Osteocyte (in vitro differentiated cells): Measurements from ENCODE around the gene HS3ST6. TPM values are rescaled to one million over a fixed set of nuclear protein-coding genes. Genes with fewer than 3 reads are reported as not detected.
A peak's percentile ranks its signal among the peaks of the same experiment; 100 is the strongest.
"Not testable (repeated sequence)": the region's sequence is repeated elsewhere in the genome, so short reads cannot be mapped to it uniquely, and the experiment has no call there.

ENCODE experiments used
- DNase-seq: peaks from one replicate; pipeline ENCODE4 v3.0.0; 2021; ENCODE audit warnings: mixed read lengths; ENCODE audit not compliant: unreplicated experiment; ENCODE audit errors: extremely low spot score
- H3K27ac Mint-ChIP-seq: one replicate; pipeline ENCODE4 v1.8.0; 2021; ENCODE audit warnings: mild to moderate bottlenecking, mixed read lengths; ENCODE audit not compliant: unreplicated experiment
- H3K27me3 Mint-ChIP-seq: one replicate; pipeline ENCODE4 v1.8.0; 2021; ENCODE audit warnings: mixed read lengths; ENCODE audit not compliant: unreplicated experiment
- H3K36me3 Mint-ChIP-seq: one replicate; pipeline ENCODE4 v1.8.0; 2021; ENCODE audit warnings: mixed read lengths; ENCODE audit not compliant: unreplicated experiment
- H3K4me1 Mint-ChIP-seq: one replicate; pipeline ENCODE4 v1.8.0; 2021; ENCODE audit warnings: mixed read lengths; ENCODE audit not compliant: unreplicated experiment
- H3K4me3 Mint-ChIP-seq: one replicate; pipeline ENCODE4 v1.8.0; 2021; ENCODE audit warnings: mild to moderate bottlenecking, moderate library complexity, mixed read lengths; ENCODE audit not compliant: unreplicated experiment
- H3K9me3 Mint-ChIP-seq: one replicate; pipeline ENCODE4 v1.8.0; 2021; ENCODE audit warnings: mixed read lengths; ENCODE audit not compliant: unreplicated experiment
- total RNA-seq: library from RNA; stranded (reverse); gene quantifications from 2 replicates; pipeline ENCODE4 v1.2.1, GENCODE V29; 2021
- TF ChIP-seq, protein P1 (sequence below): fragments of 200-600 bp; sonication (generic); IDR thresholded peaks from 2 replicates; pipeline ENCODE4 v1.5.0; 2021; ENCODE audit warnings: antibody characterized with exemption, mild to moderate bottlenecking, moderate library complexity

HS3ST6 gene
- total RNA-seq, 1 donor from 2014 or later: not detected

GRCh38 chr16:1959269-1960039 lies 41.2 kb upstream of the HS3ST6 start, which contains the start of gene NDUFB10:
Gene NDUFB10, plus strand, starts transcription at chr16:1959538. Its CDS starts 87 bp downstream, at chr16:1959625.
- peak; percentile 95 for DNase-seq
- H3K27me3 Mint-ChIP-seq: no peaks in the 10 kb centered on the region
- TF ChIP-seq, protein P1, sequence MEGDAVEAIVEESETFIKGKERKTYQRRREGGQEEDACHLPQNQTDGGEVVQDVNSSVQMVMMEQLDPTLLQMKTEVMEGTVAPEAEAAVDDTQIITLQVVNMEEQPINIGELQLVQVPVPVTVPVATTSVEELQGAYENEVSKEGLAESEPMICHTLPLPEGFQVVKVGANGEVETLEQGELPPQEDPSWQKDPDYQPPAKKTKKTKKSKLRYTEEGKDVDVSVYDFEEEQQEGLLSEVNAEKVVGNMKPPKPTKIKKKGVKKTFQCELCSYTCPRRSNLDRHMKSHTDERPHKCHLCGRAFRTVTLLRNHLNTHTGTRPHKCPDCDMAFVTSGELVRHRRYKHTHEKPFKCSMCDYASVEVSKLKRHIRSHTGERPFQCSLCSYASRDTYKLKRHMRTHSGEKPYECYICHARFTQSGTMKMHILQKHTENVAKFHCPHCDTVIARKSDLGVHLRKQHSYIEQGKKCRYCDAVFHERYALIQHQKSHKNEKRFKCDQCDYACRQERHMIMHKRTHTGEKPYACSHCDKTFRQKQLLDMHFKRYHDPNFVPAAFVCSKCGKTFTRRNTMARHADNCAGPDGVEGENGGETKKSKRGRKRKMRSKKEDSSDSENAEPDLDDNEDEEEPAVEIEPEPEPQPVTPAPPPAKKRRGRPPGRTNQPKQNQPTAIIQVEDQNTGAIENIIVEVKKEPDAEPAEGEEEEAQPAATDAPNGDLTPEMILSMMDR: peak; percentile 55
- H3K27ac Mint-ChIP-seq: peak within 1 kb of the TSS; percentile 76
- no peaks in the 10 kb centered on the region for H3K9me3 Mint-ChIP-seq
- peak within 1 kb of the TSS; percentile 96 for H3K4me3 Mint-ChIP-seq
- H3K4me1 Mint-ChIP-seq: peaks cover 34% of the 10 kb centered on the region
- peaks cover 14% of the 10 kb centered on the region for H3K36me3 Mint-ChIP-seq

GRCh38 chr16:1958715-1959268 lies 40.6 kb upstream of the HS3ST6 start:
- TF ChIP-seq, protein P1: no peak
- peaks cover 10% of the 10 kb centered on the region for H3K36me3 Mint-ChIP-seq
- peaks cover 31% of the 10 kb centered on the region for H3K4me1 Mint-ChIP-seq
- H3K27ac Mint-ChIP-seq: no peak overlapping the region
- H3K4me3 Mint-ChIP-seq: peak overlapping the region; percentile 96
- H3K9me3 Mint-ChIP-seq: no peaks in the 10 kb centered on the region
- DNase-seq: no peak
- no peaks in the 10 kb centered on the region for H3K27me3 Mint-ChIP-seq

DNA sequence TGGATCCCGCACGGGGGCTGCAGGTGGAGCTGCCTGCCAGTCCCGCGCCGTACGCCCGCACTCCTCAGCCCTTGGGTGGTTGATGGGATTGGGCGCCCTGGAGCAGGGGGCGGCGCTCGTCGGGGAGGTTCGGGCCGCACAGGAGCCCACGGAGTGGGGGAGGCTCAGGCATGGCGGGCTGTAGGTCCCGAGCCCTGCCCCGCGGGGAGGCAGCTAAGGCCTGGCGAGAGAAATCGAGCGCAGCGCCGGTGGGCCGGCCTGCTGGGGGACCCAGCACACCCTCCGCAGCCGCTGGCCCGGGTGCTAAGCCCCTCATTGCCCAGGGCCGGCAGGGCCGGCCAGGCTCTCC lies 39.9 kb upstream of the HS3ST6 start:
- peaks cover 25% of the 10 kb centered on the region for H3K4me1 Mint-ChIP-seq
- H3K27ac Mint-ChIP-seq, H3K36me3 Mint-ChIP-seq, H3K4me3 Mint-ChIP-seq, DNase-seq, H3K27me3 Mint-ChIP-seq, H3K9me3 Mint-ChIP-seq: not testable (repeated sequence)

GRCh38 chr16:1957434-1958142 lies 39.4 kb upstream of the HS3ST6 start:
- not testable (repeated sequence) for H3K27me3 Mint-ChIP-seq, H3K9me3 Mint-ChIP-seq, H3K27ac Mint-ChIP-seq, H3K36me3 Mint-ChIP-seq, H3K4me3 Mint-ChIP-seq, DNase-seq
- peaks cover 21% of the 10 kb centered on the region for H3K4me1 Mint-ChIP-seq

GRCh38 chr16:1953734-1954133 lies 35.5 kb upstream of the HS3ST6 start:
- no peak for DNase-seq
- no peaks in the 10 kb centered on the region for H3K36me3 Mint-ChIP-seq
- H3K27me3 Mint-ChIP-seq: no peaks in the 10 kb centered on the region
- no peak overlapping the region for H3K4me3 Mint-ChIP-seq
- TF ChIP-seq, protein P1: no peak
- H3K27ac Mint-ChIP-seq: no peak overlapping the region
- H3K4me1 Mint-ChIP-seq: no peaks in the 10 kb centered on the region
- H3K9me3 Mint-ChIP-seq: no peaks in the 10 kb centered on the region

GRCh38 chr16:1950559-1950958 lies 32.3 kb upstream of the HS3ST6 start:
- DNase-seq: no peak
- TF ChIP-seq, protein P1: no peak
- H3K4me3 Mint-ChIP-seq: no peak overlapping the region
- H3K36me3 Mint-ChIP-seq: no peaks in the 10 kb centered on the region
- H3K27me3 Mint-ChIP-seq: no peaks in the 10 kb centered on the region
- H3K27ac Mint-ChIP-seq: no peak overlapping the region
- H3K9me3 Mint-ChIP-seq: no peaks in the 10 kb centered on the region
- H3K4me1 Mint-ChIP-seq: no peaks in the 10 kb centered on the region
